HCEC 1CT (cell line): ENCODE measurements around the gene TACSTD2.
"Not testable (repeated sequence)": the region's sequence is repeated elsewhere in the genome, so short reads cannot be mapped to it uniquely, and the experiment has no call there.

Experiments
- DNase-seq: peaks from one replicate; pipeline ENCODE4 v3.0.0-alpha.2; 2017

The TACSTD2 gene

GRCh38 chr1:58576727-58577653, at the start of gene TACSTD2:
TSS of gene TACSTD2 (minus strand) at chr1:58577252. CDS start at chr1:58577156, 96 bp downstream.
- DNase-seq = no peak

- DNase-seq = no peak
Measured at GRCh38 chr1:58626293-58626692, 49.2 kb upstream of the TACSTD2 start.

GRCh38 chr1:58623259-58623658, 46.2 kb upstream of the TACSTD2 start:
- not testable (repeated sequence) for DNase-seq

- no peak for DNase-seq
Measured at GRCh38 chr1:58622571-58622970, 45.5 kb upstream of the TACSTD2 start.

GRCh38 chr1:58621391-58621790, 44.3 kb upstream of the TACSTD2 start:
- no peak for DNase-seq

- no peak for DNase-seq
Measured at GRCh38 chr1:58620926-58621325, 43.9 kb upstream of the TACSTD2 start.

GRCh38 chr1:58620259-58620658, 43.2 kb upstream of the TACSTD2 start:
- no peak for DNase-seq

GRCh38 chr1:58619286-58620054, 42.4 kb upstream of the TACSTD2 start:
- no peak for DNase-seq

GRCh38 chr1:58618303-58618702, 41.3 kb upstream of the TACSTD2 start:
- DNase-seq = peak; percentile 80

- peak; percentile 21 for DNase-seq
Measured at GRCh38 chr1:58611861-58612385, 34.9 kb upstream of the TACSTD2 start.

- DNase-seq = no peak
Measured at GRCh38 chr1:58608945-58609344, 31.9 kb upstream of the TACSTD2 start.

- DNase-seq = no peak
Measured at GRCh38 chr1:58608297-58608696, 31.2 kb upstream of the TACSTD2 start.

GRCh38 chr1:58607391-58607790, 30.3 kb upstream of the TACSTD2 start:
- DNase-seq = no peak

GRCh38 chr1:58601921-58602320, 24.9 kb upstream of the TACSTD2 start:
- DNase-seq = not testable (repeated sequence)

GRCh38 chr1:58597996-58598395, 20.9 kb upstream of the TACSTD2 start:
- no peak for DNase-seq

- no peak for DNase-seq
Measured at GRCh38 chr1:58597076-58597475, 20.0 kb upstream of the TACSTD2 start.

- DNase-seq = no peak
Measured at GRCh38 chr1:58596631-58597052, 19.6 kb upstream of the TACSTD2 start.

- DNase-seq = no peak
Measured at GRCh38 chr1:58594546-58594945, 17.5 kb upstream of the TACSTD2 start.

GRCh38 chr1:58592522-58593134, 15.6 kb upstream of the TACSTD2 start:
- peak; percentile 94 for DNase-seq

GRCh38 chr1:58591806-58592205, 14.8 kb upstream of the TACSTD2 start:
- DNase-seq = no peak

- no peak for DNase-seq
Measured at GRCh38 chr1:58590019-58590418, 13.0 kb upstream of the TACSTD2 start.

GRCh38 chr1:58588396-58588795, 11.3 kb upstream of the TACSTD2 start:
- DNase-seq = no peak

- DNase-seq = no peak
Measured at GRCh38 chr1:58587667-58588066, 10.6 kb upstream of the TACSTD2 start.
